ENCODE data around the gene TYMS.

The TYMS gene

GRCh38 chr18:634551-635045 is 22.9 kb upstream of the TYMS start:
- Histone ChIP-seq H2BK5ac (ENCODE audit: low read depth, low read length, poor library complexity, severe bottlenecking) (no peak overlapping the region), H4K91ac (ENCODE audit: low read length) (no peak overlapping the region), H2AK5ac (ENCODE audit: low read length, severe bottlenecking) (no peak overlapping the region), H3K79me1 (replicated peaks; ENCODE audit: low read length, poor library complexity, severe bottlenecking) (no peaks in the 10 kb centered on the region), H3K27ac (ENCODE audit: low read length, poor library complexity, severe bottlenecking) (no peak overlapping the region), H2AFZ (ENCODE audit: low read depth, low read length) (no peak overlapping the region), H3K4ac (ENCODE audit: low read depth in 1 of 2, low read length in 2 of 2) (no peak overlapping the region), H3K9ac (ENCODE audit: low read length) (no peak overlapping the region), H3K9me3 (ENCODE audit: control insufficient read depth, low read length) (no peaks in the 10 kb centered on the region), H3K4me1 (ENCODE audit: control insufficient read depth, insufficient read depth, low read depth, low read length) (peaks cover 2% of the 10 kb centered on the region), H3K4me3 (ENCODE audit: insufficient read depth in 1 of 2, low read depth in 1 of 2, low read length in 2 of 2) (no peak overlapping the region), H3K4me2 (ENCODE audit: low read length, poor library complexity, severe bottlenecking) (no peak overlapping the region), H2BK15ac (ENCODE audit: low read depth, poor library complexity, severe bottlenecking) (no peak overlapping the region), H3K23ac (ENCODE audit: low read length in 2 of 2) (no peak overlapping the region), H3K18ac (ENCODE audit: low read depth in 1 of 2, low read length in 2 of 2) (no peak overlapping the region), H3K36me3 (ENCODE audit: control insufficient read depth in 1 of 2, insufficient read depth in 2 of 2, low read depth in 1 of 2, low read length in 2 of 2) (no peaks in the 10 kb centered on the region), H2BK12ac (ENCODE audit: low read length in 2 of 2) (no peak overlapping the region), H3K14ac (ENCODE audit: low read length in 2 of 2) (no peak overlapping the region), H3K27me3 (ENCODE audit: control insufficient read depth in 1 of 2, insufficient read depth in 1 of 2, low read length in 2 of 2) (no peaks in the 10 kb centered on the region), H2BK120ac (ENCODE audit: low read depth, low read length) (no peak overlapping the region), H4K8ac (ENCODE audit: low read length) (no peak overlapping the region)
- DNase-seq = no peak
- no CpG with 5 or more reads among the region's 2 CpGs for WGBS

- Histone ChIP-seq H3K27ac (ENCODE audit: low read length, poor library complexity, severe bottlenecking) (no peak overlapping the region), H2AFZ (ENCODE audit: low read depth, low read length) (no peak overlapping the region), H3K18ac (ENCODE audit: low read depth in 1 of 2, low read length in 2 of 2) (no peak overlapping the region), H4K8ac (ENCODE audit: low read length) (no peak overlapping the region), H4K91ac (ENCODE audit: low read length) (no peak overlapping the region), H2AK5ac (ENCODE audit: low read length, severe bottlenecking) (no peak overlapping the region), H3K27me3 (ENCODE audit: control insufficient read depth in 1 of 2, insufficient read depth in 1 of 2, low read length in 2 of 2) (no peaks in the 10 kb centered on the region), H3K9me3 (ENCODE audit: control insufficient read depth, low read length) (no peaks in the 10 kb centered on the region), H2BK5ac (ENCODE audit: low read depth, low read length, poor library complexity, severe bottlenecking) (no peak overlapping the region), H3K9ac (ENCODE audit: low read length) (no peak overlapping the region), H3K79me1 (replicated peaks; ENCODE audit: low read length, poor library complexity, severe bottlenecking) (no peaks in the 10 kb centered on the region), H3K4me1 (ENCODE audit: control insufficient read depth, insufficient read depth, low read depth, low read length) (peaks cover 3% of the 10 kb centered on the region), H3K23ac (ENCODE audit: low read length in 2 of 2) (no peak overlapping the region), H3K4ac (ENCODE audit: low read depth in 1 of 2, low read length in 2 of 2) (no peak overlapping the region), H3K14ac (ENCODE audit: low read length in 2 of 2) (no peak overlapping the region), H2BK15ac (ENCODE audit: low read depth, poor library complexity, severe bottlenecking) (no peak overlapping the region), H3K4me3 (ENCODE audit: insufficient read depth in 1 of 2, low read depth in 1 of 2, low read length in 2 of 2) (no peak overlapping the region), H2BK120ac (ENCODE audit: low read depth, low read length) (no peak overlapping the region), H3K4me2 (ENCODE audit: low read length, poor library complexity, severe bottlenecking) (no peak overlapping the region), H2BK12ac (ENCODE audit: low read length in 2 of 2) (no peak overlapping the region), H3K36me3 (ENCODE audit: control insufficient read depth in 1 of 2, insufficient read depth in 2 of 2, low read depth in 1 of 2, low read length in 2 of 2) (no peaks in the 10 kb centered on the region)
- WGBS = 51% methylated on average over 7 of the region's 8 CpGs
- DNase-seq = no peak
Observed at GRCh38 chr18:635171-635570, 22.3 kb upstream of the TYMS start.

GRCh38 chr18:641224-641623 is 16.2 kb upstream of the TYMS start:
- WGBS = 90% methylated on average over 6 of the region's 6 CpGs
- Histone ChIP-seq H2BK120ac (ENCODE audit: low read depth, low read length) (no peak overlapping the region), H4K91ac (ENCODE audit: low read length) (no peak overlapping the region), H2AK5ac (ENCODE audit: low read length, severe bottlenecking) (no peak overlapping the region), H3K27me3 (ENCODE audit: control insufficient read depth in 1 of 2, insufficient read depth in 1 of 2, low read length in 2 of 2) (no peaks in the 10 kb centered on the region), H3K27ac (ENCODE audit: low read length, poor library complexity, severe bottlenecking) (no peak overlapping the region), H2BK15ac (ENCODE audit: low read depth, poor library complexity, severe bottlenecking) (no peak overlapping the region), H3K14ac (ENCODE audit: low read length in 2 of 2) (no peak overlapping the region), H2AFZ (ENCODE audit: low read depth, low read length) (no peak overlapping the region), H2BK12ac (ENCODE audit: low read length in 2 of 2) (no peak overlapping the region), H3K9ac (ENCODE audit: low read length) (no peak overlapping the region), H3K4me1 (ENCODE audit: control insufficient read depth, insufficient read depth, low read depth, low read length) (peaks cover 1% of the 10 kb centered on the region), H3K23ac (ENCODE audit: low read length in 2 of 2) (no peak overlapping the region), H2BK5ac (ENCODE audit: low read depth, low read length, poor library complexity, severe bottlenecking) (no peak overlapping the region), H3K4ac (ENCODE audit: low read depth in 1 of 2, low read length in 2 of 2) (no peak overlapping the region), H3K79me1 (replicated peaks; ENCODE audit: low read length, poor library complexity, severe bottlenecking) (no peaks in the 10 kb centered on the region), H3K4me2 (ENCODE audit: low read length, poor library complexity, severe bottlenecking) (no peak overlapping the region), H3K4me3 (ENCODE audit: insufficient read depth in 1 of 2, low read depth in 1 of 2, low read length in 2 of 2) (no peak overlapping the region), H3K36me3 (ENCODE audit: control insufficient read depth in 1 of 2, insufficient read depth in 2 of 2, low read depth in 1 of 2, low read length in 2 of 2) (no peaks in the 10 kb centered on the region), H3K9me3 (ENCODE audit: control insufficient read depth, low read length) (no peaks in the 10 kb centered on the region), H4K8ac (ENCODE audit: low read length) (no peak overlapping the region), H3K18ac (ENCODE audit: low read depth in 1 of 2, low read length in 2 of 2) (no peak overlapping the region)
- DNase-seq = no peak

GRCh38 chr18:644395-645004 is 13.0 kb upstream of the TYMS start:
- H4K8ac ChIP-seq (ENCODE audit: low read length) = no peak overlapping the region
- peak overlapping the region; percentile 12 for H3K27ac ChIP-seq (ENCODE audit: low read length, poor library complexity, severe bottlenecking)
- no peaks in the 10 kb centered on the region for H3K79me1 ChIP-seq (replicated peaks; ENCODE audit: low read length, poor library complexity, severe bottlenecking)
- DNase-seq = no peak
- H2BK12ac ChIP-seq (ENCODE audit: low read length in 2 of 2) = no peak overlapping the region
- WGBS = 14% methylated on average over 2 of the region's 2 CpGs
- no peak overlapping the region for H2BK120ac ChIP-seq (ENCODE audit: low read depth, low read length)
- H3K4me3 ChIP-seq (ENCODE audit: insufficient read depth in 1 of 2, low read depth in 1 of 2, low read length in 2 of 2) = no peak overlapping the region
- H3K36me3 ChIP-seq (ENCODE audit: control insufficient read depth in 1 of 2, insufficient read depth in 2 of 2, low read depth in 1 of 2, low read length in 2 of 2) = no peaks in the 10 kb centered on the region
- no peak overlapping the region for H3K4me2 ChIP-seq (ENCODE audit: low read length, poor library complexity, severe bottlenecking)
- no peak overlapping the region for H2BK5ac ChIP-seq (ENCODE audit: low read depth, low read length, poor library complexity, severe bottlenecking)
- H2AFZ ChIP-seq (ENCODE audit: low read depth, low read length) = no peak overlapping the region
- H3K4ac ChIP-seq (ENCODE audit: low read depth in 1 of 2, low read length in 2 of 2) = no peak overlapping the region
- H2BK15ac ChIP-seq (ENCODE audit: low read depth, poor library complexity, severe bottlenecking) = no peak overlapping the region
- H3K18ac ChIP-seq (ENCODE audit: low read depth in 1 of 2, low read length in 2 of 2) = no peak overlapping the region
- no peak overlapping the region for H3K9ac ChIP-seq (ENCODE audit: low read length)
- H3K14ac ChIP-seq (ENCODE audit: low read length in 2 of 2) = no peak overlapping the region
- H3K9me3 ChIP-seq (ENCODE audit: control insufficient read depth, low read length) = no peaks in the 10 kb centered on the region
- no peak overlapping the region for H3K23ac ChIP-seq (ENCODE audit: low read length in 2 of 2)
- H4K91ac ChIP-seq (ENCODE audit: low read length) = no peak overlapping the region
- peaks cover 1% of the 10 kb centered on the region for H3K4me1 ChIP-seq (ENCODE audit: control insufficient read depth, insufficient read depth, low read depth, low read length)
- H3K27me3 ChIP-seq (ENCODE audit: control insufficient read depth in 1 of 2, insufficient read depth in 1 of 2, low read length in 2 of 2) = no peaks in the 10 kb centered on the region
- no peak overlapping the region for H2AK5ac ChIP-seq (ENCODE audit: low read length, severe bottlenecking)
